IMR-90 (cell line): ENCODE results near the gene PCBD1. TPM values are rescaled to one million over a fixed set of nuclear protein-coding genes. Genes with fewer than 3 reads are reported as not detected.

Source experiments
- MAZ ChIP-seq: IDR thresholded peaks from 2 replicates; pipeline ENCODE4 v1.6.1; 2012; ENCODE audit warnings: low read depth, mild to moderate bottlenecking, low read length, improper control_type of control experiment, moderate library complexity, borderline replicate concordance
- polyA plus RNA-seq, 3 experiments: library from polyadenylated mRNA; depleted of rRNA; stranded (reverse); fragments of >200 nt; gene quantifications; 2 replicates each; pipeline ENCODE4 v1.2.3, GENCODE V29; 2012; ENCODE audit warnings: low replicate concordance in 1 of 3
- total RNA-seq: library from RNA; depleted of rRNA; stranded (reverse); fragments of >200 nt; gene quantifications from 2 replicates; pipeline ENCODE4 v1.2.3, GENCODE V29; 2012; rRNA removed

The PCBD1 gene
- total and polyA plus RNA-seq, 2 of the 4 experiments (the other 2 are of a cell fraction): 15.8 to 31.6 TPM

DNA sequence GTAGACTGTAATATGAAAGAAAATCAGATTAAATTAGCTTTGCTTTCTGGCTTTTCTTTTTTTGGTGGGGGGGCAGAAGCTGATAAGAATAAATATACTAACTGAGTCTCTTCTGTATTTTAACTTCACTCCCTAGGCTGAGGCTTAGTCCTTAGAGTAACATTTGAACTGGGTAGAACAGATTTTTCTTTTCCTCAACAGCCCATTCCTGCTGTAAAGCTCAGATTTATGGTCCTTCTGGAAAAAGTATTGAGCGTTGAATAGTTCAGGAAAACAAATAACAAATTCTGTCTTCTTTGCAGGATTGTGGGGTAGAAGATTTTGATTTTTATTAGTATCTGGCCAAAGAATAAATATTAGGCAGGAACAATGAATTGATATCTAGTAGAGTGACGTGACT is 54.8 kb downstream of the PCBD1 start (continued):
- no peak for TF ChIP-seq MAZ

Other genes starting within 250 kb of the PCBD1 start
- under 0.01 TPM in 2 replicates for gene ADAMTS14, start 216.1 kb downstream of the PCBD1 start, total RNA-seq
- 0.31 and 0.33 TPM in 2 replicates for gene ADAMTS14, start 216.1 kb downstream of the PCBD1 start, polyA plus RNA-seq (2012; rRNA removed)
- not detected in 2 replicates for gene TBATA, start 103.2 kb downstream of the PCBD1 start, total RNA-seq
- gene TBATA, start 103.2 kb downstream of the PCBD1 start, polyA plus RNA-seq (2012; rRNA removed): not detected in 2 replicates
- 26.7 and 27.5 TPM in 2 replicates for gene SGPL1, start 72.6 kb downstream of the PCBD1 start, total RNA-seq
- gene SGPL1, start 72.6 kb downstream of the PCBD1 start, polyA plus RNA-seq (2012; rRNA removed): 9.4 and 12.2 TPM in 2 replicates